Skin epidermis (tissue), 12 donors: Measurements from ENCODE around the gene MYO7A.

Source experiments
- H3K27ac ChIP-seq, 21 experiments: fragments of 200-600 bp; sonication (generic) in 11 of 21; one replicate each; pipeline ENCODE4 v1.5.0; 2020; ENCODE audit warnings: mild to moderate bottlenecking in 3 of 21, inconsistent platforms in 2 of 21, moderate library complexity in 2 of 21
- H3K4me3 ChIP-seq, 7 experiments: fragments of 200-600 bp; sonication (generic) in 2 of 7; one replicate each; pipeline ENCODE4 v1.5.0; 2020; ENCODE audit warnings: inconsistent platforms in 2 of 7, mild to moderate bottlenecking in 2 of 7, moderate library complexity in 1 of 7

The MYO7A gene

DNA sequence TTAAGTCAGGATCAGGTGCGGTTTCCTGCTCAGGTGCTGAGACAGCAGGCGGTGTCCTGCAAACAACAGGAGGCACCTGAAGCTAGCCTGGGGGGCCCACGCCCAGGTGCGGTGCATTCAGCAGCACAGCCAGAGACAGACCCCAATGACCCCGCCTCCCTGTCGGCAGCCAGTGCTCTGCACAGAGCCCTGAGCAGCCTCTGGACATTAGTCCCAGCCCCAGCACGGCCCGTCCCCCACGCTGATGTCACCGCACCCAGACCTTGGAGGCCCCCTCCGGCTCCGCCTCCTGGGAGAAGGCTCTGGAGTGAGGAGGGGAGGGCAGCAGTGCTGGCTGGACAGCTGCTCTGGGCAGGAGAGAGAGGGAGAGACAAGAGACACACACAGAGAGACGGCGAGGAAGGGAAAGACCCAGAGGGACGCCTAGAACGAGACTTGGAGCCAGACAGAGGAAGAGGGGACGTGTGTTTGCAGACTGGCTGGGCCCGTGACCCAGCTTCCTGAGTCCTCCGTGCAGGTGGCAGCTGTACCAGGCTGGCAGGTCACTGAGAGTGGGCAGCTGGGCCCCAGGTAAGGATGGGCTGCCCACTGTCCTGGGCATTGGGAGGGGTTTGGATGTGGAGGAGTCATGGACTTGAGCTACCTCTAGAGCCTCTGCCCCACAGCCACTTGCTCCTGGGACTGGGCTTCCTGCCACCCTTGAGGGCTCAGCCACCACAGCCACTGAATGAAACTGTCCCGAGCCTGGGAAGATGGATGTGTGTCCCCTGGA lies at the start of gene MYO7A:
Gene MYO7A (plus strand): TSS at position 327 of the 772 bp plus-strand sequence. CDS start 2,389 bp downstream, outside the sequence.
- Histone ChIP-seq H3K4me3 (peak within 1 kb of the TSS in 6 of 7 experiments; percentile 9 to 36 (median 17)), H3K27ac (peak within 1 kb of the TSS in 1 of 21 experiments; percentile 17)

DNA sequence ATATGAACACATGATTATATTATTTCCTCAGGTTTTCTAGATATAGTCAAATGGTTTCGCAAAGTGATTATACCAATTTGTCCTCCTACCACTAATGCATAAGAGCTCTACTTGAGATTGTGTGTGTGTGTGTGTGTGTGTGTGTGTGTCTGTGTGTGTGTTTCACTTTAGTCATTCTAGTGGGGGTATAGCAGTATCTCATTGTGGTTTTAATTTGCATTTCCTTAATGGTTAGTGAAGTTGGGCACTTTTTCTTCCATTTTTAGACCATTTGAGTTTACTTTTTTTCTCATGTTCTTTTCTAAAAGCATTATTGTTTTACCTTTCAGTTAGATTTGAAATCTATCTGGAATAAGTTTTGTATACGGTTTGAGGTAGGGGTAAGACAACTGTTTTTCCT lies 48.4 kb upstream of the MYO7A start:
- Histone ChIP-seq H3K4me3 (no peak overlapping the region), H3K27ac (no peak overlapping the region)

DNA sequence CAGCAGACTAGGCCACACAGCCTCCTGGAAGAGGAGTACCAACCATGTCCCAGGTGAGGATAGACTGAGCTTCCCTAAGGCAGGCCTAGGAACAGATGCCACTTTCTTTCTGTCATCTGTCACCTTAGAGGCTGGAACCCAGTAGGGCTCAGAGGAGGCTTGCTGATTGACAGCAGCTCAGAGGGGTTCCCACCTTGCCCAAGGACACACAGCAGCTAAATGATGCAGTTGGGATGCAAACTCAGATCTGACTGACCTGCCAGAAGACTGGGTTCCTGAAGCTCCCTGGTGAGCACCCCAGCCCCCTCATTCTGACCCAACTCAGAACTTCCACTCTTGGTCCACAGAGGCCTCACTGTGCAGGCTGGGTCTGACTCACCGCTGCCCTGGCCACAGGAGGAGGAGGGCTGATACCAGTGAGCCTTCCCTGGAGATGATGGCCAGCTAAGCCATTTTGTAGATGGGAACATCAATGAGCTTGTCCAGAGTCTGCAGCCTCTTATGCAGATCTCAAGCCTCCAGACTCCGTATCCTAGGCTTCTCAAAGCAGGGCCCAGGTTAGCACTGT lies 47.3 kb upstream of the MYO7A start:
- H3K27ac ChIP-seq = no peak overlapping the region
- no peak overlapping the region for H3K4me3 ChIP-seq

DNA sequence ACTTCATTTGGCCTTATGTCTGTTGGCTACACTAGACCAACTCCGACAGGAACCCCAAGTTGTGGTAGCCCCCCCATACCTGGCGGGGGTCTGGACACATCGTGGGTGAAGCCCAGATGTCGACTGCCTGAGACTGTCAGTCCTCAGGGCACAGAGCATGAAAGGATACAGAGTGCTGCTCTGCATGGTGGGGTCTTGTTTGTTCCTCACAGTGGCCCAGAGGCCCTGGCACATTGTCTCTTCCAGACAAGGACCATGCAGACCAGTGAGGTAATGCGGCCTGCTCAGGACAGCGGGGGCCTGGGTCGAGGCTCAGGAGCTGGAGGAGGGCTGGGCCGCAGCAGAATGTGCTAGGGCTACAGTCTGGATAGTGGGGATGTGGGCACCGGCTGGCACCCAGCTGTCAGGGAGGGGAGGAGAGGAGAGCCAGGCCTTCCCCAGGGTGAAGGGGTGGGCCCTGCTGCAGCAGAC lies 46.6 kb upstream of the MYO7A start:
- peak overlapping the region in 1 of 21 experiments; percentile 79 for H3K27ac ChIP-seq
- H3K4me3 ChIP-seq = no peak overlapping the region

DNA sequence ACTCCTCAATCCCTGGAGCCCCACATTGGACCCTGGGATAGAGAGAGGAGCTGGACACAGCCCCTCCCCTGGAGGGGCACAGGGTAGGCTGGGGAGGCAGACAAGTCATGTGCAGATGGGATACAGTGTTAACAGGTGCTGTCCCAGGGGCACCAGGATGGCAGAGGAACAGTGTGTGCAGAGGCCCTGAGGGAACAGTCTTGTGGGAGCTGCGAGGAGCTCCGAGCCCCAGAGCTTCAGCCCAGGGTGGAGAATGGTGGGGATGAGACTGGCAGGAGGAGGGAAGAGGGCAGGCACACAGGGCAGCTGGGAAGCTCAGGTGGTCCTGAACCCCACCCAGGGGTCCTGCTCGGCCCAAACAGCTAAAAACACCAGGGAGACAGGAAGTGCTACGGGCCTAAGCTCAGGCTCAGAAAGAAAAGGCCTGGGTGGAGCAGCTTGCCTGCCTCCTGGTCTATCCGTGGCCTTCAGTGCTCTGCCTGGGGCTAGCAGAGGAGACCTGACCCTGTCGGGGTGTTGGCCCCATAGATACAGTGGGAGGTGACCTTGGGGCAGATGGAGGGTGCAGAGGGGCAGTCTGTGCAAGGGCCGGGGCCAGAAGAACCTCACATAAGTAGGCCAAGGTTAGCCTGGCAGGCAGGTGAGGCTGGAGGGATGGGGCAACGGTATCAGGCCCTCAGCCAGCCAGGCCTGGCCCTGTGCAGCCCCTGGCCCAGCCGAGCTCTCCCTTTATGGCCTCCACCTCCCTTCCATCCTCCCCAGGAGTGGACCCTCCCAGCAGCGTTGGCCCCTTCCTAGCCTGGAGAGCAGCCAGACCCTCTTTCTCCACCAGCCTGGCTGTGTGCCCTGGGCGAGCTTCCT lies 45.8 kb upstream of the MYO7A start:
- Histone ChIP-seq H3K27ac (peak overlapping the region in 18 of 21 experiments; percentile 10 to 80 (median 62)), H3K4me3 (no peak overlapping the region)

DNA sequence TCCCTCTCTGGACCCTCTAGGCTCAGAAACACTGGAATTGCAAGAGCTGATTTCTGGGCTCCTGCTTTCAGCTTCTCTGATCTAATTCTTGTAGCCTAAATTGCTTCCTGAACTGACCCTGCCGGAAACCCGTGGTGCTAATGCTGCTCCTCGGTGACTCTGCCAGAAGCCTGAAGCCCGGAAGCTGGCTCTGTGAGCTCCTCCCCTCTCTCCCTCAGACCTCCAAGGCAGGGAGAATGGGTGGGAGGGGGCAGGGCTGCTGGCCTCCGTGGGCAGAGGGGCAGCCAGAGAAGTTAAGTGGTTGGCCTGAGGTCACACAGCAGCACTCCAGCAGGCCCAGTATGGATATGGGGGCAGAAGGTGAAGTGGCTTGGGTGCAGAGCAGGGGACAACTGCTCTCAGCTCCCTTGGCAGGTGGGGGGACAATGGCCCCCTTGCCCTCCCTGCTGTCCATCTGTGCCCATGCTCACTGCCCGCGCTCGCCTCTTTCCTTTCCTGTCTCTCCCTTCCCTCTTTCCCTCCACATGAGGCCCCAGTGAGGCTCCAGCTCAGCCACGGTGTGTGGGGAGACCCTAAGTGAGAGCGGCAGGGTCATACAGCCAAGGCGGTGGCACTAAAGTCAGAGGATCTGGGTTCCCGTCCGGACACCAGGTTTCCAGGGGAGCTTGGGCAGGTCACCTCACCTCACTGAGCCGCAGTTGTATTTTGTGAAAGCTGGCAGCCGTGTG lies 45.0 kb upstream of the MYO7A start:
- H3K4me3 ChIP-seq = no peak overlapping the region
- peak overlapping the region in 17 of 21 experiments; percentile 10 to 80 (median 64) for H3K27ac ChIP-seq

DNA sequence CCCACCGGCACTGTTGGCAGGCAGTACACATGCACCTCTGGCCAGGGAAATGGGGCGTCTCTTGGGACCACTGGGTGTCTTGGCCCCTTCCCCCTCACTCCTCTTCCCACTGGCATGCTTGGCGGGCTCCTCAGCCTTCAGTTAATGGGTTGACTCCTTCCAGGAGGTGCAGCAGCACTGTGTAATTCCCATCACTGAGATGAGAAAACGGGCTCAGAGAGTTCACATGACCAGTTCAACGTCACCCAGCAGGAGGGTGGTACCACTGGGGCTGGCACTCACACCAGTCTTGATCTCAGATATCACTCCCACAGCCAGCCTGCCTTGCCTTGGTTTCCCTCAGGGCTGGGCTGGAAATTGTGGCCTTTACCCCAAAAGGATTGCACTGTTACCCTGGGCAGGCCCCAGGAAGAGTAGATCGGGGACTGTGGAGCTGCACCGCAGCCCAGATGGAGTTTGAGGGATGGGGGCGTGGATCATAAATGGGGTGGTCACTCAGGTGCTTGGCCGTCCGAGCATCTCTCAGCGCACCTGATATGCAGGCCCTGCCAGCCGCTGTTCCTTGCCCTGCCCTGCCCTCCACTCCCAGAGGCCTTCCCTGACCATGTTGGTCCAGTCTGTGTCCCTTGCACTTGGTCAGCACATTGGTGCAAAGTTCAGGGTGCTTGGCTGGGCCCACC lies 44.3 kb upstream of the MYO7A start:
- Histone ChIP-seq H3K4me3 (no peak overlapping the region), H3K27ac (peak overlapping the region in 4 of 21 experiments; percentile 45 to 72 (median 60))

DNA sequence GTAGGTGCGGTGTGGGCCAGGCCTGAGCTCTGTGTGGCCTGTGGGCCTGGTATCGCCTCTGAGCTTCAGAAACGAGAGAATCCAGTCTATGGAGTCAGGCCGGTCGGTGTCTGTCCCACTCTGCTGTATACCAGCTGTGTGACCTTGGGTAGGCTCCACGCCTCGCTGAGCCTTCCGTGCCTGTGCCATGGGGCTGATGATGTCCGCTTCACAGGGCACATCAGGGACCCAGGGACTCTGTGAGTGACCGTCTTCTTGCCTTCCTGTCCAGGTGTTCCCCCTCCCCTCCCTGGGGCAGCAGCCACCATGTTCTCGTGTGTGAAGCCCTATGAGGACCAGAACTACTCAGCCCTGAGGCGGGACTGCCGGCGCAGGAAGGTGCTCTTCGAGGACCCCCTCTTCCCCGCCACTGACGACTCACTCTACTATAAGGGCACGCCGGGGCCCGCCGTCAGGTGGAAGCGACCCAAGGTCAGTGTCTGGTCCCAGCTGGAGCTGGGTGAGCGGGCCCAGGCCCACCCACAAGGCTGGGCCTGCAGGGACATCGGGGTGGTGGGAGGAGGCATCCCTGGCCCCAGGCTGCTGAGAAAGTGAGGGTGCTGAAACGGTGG lies 43.4 kb upstream of the MYO7A start:
- no peak overlapping the region for H3K27ac ChIP-seq
- H3K4me3 ChIP-seq = no peak overlapping the region

DNA sequence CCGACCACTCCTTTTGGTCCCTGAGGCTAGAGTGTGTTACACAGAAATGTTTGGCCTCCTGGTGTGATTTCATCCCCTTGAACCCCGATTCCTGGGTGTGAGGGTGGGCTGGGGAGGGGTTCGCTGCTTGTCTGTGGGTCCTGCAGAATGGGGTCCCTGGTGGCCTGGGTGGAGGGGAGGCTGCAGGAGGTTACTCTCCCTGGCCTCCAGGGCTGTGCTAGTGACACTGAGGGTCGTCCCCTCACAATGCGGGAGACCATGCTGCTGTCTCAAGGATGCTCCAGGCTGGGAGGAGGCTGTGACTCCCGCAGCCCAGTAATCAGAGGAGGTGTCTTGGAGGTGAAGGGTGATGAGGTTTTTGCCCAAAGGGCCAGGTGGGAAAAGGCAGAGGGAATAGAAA lies 42.4 kb upstream of the MYO7A start:
- no peak overlapping the region for H3K4me3 ChIP-seq
- no peak overlapping the region for H3K27ac ChIP-seq

DNA sequence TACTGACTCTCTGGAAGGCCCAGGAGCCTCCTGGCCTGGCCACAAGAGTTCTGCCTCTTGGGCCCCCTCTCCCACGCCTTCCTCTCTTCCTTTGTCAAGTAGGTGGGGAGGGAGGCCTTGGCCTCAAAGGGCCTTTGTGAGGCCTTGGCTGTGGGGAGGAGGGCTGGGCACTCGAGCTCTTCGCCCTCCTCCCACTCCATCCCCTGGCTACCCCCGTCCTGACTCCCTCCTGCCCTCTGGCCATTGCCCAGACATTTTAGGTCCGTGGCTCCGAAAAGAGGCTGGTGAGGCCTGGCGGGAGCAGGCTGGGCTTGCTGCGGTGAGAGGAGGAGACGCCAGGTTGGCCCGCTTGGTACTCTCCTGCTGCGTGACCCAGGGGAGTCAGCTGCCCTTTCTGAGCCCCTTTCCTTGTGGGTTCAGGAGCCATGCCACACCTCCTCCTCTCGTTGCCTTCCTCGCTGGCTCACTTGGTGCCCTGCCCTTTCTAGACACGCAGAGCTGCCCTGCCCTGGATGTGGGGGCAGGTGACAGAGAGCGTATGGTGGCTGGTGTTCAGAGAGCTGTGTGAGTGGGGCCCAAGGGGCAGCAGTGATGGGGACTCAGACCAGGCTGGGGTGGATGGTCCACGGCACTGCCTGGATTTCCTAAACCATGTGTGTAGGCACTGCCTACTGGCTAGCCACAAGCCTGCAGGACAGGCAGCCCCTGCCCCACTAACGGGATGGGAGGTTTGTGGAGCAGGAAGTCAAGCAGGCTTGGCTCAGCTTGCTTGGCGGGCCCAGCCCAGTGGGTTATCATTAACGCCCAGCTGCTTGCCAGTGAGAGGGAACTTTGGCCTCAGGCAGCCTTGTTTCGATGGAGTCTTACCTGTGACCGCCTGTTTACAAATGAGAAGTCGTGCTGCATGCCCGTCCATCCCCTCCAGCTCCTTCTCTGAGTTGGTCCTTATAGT lies 41.2 kb upstream of the MYO7A start:
- H3K27ac ChIP-seq = no peak overlapping the region

DNA sequence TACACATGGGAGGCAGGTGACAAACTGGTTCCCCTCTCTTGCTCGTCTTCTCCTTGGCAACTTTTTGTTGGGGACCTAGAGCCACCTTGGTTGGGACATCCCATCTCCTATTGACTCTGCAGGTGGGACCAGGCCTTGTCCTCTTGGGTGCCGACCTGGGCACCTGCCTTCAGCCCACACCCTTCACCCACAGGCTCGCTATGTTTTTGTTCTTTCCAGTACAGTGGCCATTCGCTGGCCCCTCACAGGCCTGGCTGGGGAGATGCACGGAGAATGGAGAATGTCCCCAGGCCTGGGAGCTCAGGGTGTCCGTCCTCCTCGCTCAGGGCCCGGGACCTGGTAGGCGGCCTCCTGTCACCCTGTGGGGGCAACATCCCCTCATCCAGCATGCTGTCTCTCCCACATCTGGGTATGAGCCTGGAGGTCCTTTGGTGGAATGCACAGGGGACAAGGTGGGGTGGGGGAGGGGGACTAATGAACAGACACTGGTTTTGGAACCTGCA lies 40.3 kb upstream of the MYO7A start:
- H3K4me3 ChIP-seq = no peak overlapping the region
- H3K27ac ChIP-seq = no peak overlapping the region

More for the DNA sequence above, 41.2 kb upstream of the MYO7A start:
- H3K4me3 ChIP-seq = no peak overlapping the region

DNA sequence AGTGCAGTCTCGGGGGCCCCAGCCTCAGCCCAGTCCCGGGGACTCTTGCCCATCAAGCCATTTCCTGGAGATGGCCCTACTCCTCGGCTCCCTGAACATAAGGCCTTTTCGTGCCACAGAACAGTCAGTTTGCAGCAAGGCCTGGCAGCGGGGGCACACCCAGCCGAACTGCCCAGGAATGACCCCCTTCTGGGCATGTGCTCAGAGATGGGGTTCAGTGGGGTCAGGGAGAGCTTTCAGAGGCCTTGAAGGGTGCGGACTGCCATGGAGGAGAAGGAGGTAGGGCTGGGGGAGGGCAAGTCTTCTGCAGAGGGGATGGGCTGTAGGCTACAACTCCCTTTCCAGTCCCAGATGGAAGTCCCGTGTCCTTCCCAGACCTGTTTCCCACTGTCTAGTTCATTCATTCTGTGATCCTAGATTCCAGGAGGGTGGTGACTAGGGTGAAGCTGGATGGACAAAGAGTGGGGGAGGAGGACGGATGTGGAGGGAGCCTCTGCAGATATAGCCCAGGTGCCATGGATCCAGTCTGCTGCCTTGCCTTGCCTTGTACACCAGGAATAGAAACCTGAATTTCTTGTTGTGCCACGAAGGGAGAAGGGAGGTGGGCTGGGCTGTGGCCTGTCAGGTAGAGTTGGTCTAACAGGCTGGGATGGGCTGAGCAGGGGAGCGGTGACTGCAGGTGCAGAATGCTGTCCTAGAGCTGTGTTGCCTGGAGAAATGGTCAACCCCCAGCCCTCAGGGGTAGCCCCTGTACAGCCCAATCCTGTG lies 39.6 kb upstream of the MYO7A start:
- H3K27ac ChIP-seq = no peak overlapping the region
- H3K4me3 ChIP-seq = no peak overlapping the region

DNA sequence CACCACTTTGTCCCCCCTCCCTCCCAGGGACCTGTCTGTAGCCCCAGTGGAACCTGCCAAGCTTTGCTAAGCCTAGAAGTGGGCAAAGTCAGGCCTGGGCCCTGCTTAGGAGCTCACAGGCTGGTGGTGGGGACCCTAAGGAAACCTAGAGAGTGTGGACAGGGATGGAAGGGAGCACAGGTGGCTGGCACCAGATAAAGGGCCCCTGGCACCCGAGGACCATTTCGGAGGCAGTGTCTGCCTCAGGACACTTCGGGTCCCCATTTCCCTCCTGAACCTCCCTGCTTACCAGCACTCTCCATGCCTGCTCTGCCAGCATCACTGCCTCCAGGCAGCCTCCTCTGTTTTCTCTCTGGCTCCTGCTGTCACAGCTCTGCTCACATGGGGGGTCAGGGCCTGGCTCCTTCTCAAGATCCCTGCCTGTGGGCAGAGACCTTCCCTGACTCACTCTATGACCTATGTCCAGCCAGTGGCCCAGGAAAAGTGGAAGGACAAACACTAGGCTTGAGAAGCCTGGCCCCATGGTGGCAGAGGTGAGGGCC lies 39.0 kb upstream of the MYO7A start:
- Histone ChIP-seq H3K27ac (peak overlapping the region in 1 of 21 experiments; percentile 9), H3K4me3 (no peak overlapping the region)

DNA sequence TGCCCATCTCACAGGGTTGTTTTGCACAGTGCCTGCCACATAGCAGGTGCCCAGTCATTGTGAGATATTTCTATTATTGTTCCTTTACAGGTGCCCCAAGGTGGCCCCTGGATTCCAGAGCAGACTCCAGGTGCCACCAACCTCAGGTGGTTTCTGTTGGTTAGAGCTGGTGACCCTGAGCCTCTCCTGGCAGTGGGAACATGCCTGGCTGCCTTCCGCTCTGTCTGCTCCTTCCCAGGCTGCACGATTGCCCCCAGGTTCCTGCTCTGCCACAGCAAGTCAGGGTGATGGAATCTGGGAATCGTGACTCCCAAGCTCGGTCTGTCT lies 38.0 kb upstream of the MYO7A start:
- no peak overlapping the region for H3K27ac ChIP-seq

DNA sequence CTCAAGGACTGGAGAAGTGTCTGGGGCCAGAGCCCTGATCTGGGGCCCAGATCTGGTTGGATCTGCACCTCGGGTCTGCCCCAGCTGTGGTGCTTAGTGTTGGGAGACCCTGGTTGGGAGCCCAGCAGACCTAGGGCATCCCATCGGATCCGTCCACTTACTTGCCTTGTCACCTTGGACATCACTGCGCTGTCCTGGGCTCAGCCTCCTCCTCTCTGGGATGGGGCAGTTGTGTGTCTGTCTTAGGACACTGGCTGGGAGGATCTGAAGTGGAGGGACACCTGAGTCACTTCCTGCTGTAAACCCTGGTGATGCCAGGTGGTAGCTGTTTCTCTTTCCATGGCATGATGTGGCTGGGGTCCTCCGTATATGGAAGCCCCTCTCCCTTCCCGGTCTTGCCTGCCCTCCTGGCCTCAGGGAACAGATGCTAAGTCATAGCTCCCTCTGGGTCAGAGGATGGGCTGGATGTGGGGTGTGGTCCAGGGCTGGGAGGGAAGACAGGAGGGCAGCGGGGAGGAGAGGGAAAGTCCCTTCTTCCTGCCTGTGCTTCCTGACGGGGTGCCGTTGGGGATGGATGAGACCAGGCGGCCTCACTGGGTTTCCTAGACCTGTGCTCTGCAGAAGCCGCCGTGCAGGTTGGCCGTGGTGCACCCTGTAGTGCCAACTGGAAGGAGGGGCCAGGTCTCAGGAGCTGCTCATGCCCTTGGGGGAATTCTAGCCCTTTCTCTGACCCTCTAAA lies 37.5 kb upstream of the MYO7A start:
- H3K4me3 ChIP-seq = no peak overlapping the region
- no peak overlapping the region for H3K27ac ChIP-seq

More for the DNA sequence above, 38.0 kb upstream of the MYO7A start:
- no peak overlapping the region for H3K4me3 ChIP-seq
